ENCODE data around the gene PRAMEF14.
"Not testable (repeated sequence)": the region's sequence is repeated elsewhere in the genome, so short reads cannot be mapped to it uniquely, and the experiment has no call there.

DNA sequence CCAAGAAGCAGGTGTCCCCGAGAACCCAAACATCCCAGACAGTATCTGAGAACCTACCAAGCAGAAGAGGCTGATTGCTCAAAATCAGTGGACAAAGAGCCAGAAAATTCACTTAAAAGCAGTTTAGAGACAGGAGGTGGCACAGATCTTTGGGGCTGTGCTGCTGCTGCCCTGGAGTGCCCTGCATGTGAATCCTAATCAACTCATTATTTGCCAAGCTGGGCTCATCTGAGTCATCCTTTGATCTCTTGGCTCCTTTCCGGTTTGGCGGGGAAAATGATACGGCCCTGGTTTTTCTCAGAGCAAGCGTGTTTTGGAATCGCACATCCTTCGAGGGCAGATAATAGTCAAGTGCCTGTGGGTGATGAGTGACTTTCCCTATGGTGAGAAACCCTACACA, 15.4 kb upstream of the PRAMEF14 start:
- TF ChIP-seq, protein P1, sequence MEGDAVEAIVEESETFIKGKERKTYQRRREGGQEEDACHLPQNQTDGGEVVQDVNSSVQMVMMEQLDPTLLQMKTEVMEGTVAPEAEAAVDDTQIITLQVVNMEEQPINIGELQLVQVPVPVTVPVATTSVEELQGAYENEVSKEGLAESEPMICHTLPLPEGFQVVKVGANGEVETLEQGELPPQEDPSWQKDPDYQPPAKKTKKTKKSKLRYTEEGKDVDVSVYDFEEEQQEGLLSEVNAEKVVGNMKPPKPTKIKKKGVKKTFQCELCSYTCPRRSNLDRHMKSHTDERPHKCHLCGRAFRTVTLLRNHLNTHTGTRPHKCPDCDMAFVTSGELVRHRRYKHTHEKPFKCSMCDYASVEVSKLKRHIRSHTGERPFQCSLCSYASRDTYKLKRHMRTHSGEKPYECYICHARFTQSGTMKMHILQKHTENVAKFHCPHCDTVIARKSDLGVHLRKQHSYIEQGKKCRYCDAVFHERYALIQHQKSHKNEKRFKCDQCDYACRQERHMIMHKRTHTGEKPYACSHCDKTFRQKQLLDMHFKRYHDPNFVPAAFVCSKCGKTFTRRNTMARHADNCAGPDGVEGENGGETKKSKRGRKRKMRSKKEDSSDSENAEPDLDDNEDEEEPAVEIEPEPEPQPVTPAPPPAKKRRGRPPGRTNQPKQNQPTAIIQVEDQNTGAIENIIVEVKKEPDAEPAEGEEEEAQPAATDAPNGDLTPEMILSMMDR (IDR thresholded peaks at IDR 0.05): not testable (repeated sequence)
- not testable (repeated sequence) for TF ChIP-seq POLR2A, EP300 (IDR thresholded peaks at IDR 0.05)

Measured in tibial nerve (tissue), 4 donors.